Measurements from ENCODE around the gene PCDHGA10.

DNA sequence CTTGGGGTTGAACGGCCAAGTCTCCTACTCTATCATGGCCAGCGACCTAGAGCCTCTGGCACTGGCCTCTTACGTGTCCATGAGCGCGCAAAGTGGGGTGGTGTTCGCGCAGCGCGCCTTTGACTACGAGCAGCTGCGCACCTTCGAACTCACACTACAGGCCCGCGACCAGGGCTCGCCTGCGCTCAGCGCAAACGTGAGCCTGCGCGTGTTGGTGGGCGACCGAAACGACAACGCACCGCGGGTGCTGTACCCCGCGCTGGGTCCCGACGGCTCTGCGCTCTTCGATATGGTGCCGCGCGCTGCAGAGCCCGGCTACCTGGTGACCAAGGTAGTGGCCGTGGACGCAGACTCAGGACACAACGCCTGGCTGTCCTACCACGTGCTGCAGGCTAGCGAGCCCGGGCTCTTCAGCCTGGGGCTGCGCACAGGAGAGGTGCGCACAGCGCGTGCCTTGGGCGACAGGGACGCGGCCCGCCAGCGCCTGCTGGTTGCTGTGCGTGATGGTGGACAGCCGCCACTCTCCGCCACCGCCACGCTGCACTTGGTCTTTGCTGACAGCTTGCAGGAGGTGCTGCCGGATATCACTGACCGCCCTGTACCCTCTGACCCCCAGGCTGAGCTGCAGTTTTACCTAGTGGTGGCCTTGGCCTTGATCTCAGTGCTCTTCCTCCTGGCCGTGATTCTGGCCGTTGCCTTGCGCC, 13.1 kb upstream of the PCDHGA10 start:
- TF ChIP-seq, protein P1, sequence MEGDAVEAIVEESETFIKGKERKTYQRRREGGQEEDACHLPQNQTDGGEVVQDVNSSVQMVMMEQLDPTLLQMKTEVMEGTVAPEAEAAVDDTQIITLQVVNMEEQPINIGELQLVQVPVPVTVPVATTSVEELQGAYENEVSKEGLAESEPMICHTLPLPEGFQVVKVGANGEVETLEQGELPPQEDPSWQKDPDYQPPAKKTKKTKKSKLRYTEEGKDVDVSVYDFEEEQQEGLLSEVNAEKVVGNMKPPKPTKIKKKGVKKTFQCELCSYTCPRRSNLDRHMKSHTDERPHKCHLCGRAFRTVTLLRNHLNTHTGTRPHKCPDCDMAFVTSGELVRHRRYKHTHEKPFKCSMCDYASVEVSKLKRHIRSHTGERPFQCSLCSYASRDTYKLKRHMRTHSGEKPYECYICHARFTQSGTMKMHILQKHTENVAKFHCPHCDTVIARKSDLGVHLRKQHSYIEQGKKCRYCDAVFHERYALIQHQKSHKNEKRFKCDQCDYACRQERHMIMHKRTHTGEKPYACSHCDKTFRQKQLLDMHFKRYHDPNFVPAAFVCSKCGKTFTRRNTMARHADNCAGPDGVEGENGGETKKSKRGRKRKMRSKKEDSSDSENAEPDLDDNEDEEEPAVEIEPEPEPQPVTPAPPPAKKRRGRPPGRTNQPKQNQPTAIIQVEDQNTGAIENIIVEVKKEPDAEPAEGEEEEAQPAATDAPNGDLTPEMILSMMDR (conservative IDR thresholded peaks at IDR 0.05; ENCODE audit: low read length): no peak
- no peak for TF ChIP-seq EZH2phosphoT487 (IDR thresholded peaks at IDR 0.05; ENCODE audit: borderline replicate concordance)
